Uterus (tissue), 2 donors: ENCODE results near the gene LDLRAD2.

Source experiments
- POLR2A ChIP-seq, 2 donors: fragments of 450-650 bp; IDR thresholded peaks; one replicate each; pipeline ENCODE4 v1.6.1; 2016; ENCODE audit warnings: antibody characterized with exemption in 2 of 2, mild to moderate bottlenecking in 1 of 2, moderate library complexity in 1 of 2
- TF ChIP-seq, protein P1 (sequence below), 4 experiments: fragments of 200-600 bp in 2 of 4; fragments of 450-650 bp in 2 of 4; sonication (generic) in 2 of 4; IDR thresholded peaks; one replicate each; pipeline ENCODE4 v1.5.1; 2016 to 2019; ENCODE audit warnings: antibody characterized with exemption in 4 of 4, mild to moderate bottlenecking in 2 of 4, moderate library complexity in 1 of 4

DNA sequence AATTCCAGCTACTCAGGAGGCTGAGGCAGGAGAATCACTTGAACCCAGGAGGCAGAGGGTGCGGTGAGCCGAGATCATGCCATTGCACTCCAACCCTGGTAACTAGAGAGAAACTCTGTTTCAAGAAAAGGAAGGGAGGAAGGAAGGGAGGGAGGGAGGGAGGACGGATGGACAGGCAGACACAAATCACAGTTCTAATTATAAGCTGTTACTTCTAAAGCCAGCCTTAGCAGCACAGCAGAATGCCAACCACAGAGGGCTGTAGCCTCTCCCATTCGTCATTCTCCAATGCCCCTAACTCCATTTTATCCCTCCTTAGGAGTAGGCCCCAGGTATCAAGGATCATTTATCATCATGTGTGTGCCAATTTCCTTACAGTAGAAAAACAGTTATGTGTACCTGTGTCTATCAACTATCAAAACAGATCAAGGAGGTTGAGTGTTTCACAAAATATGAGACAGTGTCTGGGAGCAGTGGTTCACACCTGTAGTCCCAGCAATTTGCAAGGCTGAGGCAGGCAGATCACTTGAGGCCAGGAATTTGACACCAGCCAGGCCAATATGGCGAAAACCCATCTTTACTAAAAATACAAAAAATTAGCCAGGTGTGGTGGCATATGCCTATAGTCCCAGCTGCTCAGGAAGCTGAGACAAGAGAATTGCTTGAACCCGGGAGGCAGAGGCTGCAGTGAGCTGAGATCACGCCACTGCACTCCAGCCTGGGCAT lies 48.2 kb upstream of the LDLRAD2 start:
- TF ChIP-seq, protein P1, sequence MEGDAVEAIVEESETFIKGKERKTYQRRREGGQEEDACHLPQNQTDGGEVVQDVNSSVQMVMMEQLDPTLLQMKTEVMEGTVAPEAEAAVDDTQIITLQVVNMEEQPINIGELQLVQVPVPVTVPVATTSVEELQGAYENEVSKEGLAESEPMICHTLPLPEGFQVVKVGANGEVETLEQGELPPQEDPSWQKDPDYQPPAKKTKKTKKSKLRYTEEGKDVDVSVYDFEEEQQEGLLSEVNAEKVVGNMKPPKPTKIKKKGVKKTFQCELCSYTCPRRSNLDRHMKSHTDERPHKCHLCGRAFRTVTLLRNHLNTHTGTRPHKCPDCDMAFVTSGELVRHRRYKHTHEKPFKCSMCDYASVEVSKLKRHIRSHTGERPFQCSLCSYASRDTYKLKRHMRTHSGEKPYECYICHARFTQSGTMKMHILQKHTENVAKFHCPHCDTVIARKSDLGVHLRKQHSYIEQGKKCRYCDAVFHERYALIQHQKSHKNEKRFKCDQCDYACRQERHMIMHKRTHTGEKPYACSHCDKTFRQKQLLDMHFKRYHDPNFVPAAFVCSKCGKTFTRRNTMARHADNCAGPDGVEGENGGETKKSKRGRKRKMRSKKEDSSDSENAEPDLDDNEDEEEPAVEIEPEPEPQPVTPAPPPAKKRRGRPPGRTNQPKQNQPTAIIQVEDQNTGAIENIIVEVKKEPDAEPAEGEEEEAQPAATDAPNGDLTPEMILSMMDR (IDR thresholded peaks at IDR 0.05) = no peak
- TF ChIP-seq POLR2A (IDR thresholded peaks at IDR 0.05) = no peak
